ENCODE data around the gene RNASEH1. TPM values are rescaled to one million over a fixed set of nuclear protein-coding genes. Genes with fewer than 3 reads are reported as not detected.

RNASEH1 gene
- total and polyA plus RNA-seq, 2 of the 13 experiments (the other 11 are each of a cell fraction or from before 2014, with no cell fraction given) = 14.5 to 57.4 TPM

DNA sequence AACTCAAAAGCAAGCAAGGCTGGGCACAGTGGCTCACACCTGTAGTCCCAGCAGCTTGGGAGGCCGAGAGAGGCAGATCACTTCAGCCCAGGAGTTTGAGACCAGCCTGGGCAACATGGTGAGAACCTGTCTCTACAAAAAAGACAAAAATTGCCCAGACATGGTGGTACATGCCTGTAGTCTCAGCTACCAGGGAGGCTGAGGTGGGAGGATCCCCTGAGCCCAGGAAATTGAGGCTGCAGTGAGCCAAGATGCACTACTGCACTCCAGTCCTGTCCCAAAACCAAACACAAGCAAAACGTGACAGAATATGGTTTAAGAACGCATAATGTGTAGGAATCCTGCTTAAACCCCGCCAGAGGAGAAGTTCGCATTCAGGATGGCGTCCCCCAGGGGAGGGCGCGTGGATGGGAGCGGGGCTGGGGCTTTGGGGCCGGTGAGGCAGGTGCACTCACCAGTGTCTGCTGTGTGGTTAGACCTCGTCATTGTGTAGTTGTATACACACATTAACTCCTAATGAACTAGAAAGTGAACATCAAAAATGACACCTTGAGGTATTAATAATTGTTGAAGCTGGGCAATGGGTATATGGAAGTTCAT, 42.2 kb upstream of the RNASEH1 start:
- Histone ChIP-seq H3K4me1 (ENCODE audit: insufficient read depth, low read length) (peaks cover 64% of the 10 kb centered on the region), H3K9ac (ENCODE audit: insufficient read depth, low read depth, low read length) (no peak overlapping the region), H3K36me3 (replicated peaks in 1 of 2; ENCODE audit: control insufficient read depth in 1 of 2, insufficient read depth in 2 of 2, low read length in 2 of 2) (no peaks in the 10 kb centered on the region), H3K9me3 (ENCODE audit: low read length) (no peaks in the 10 kb centered on the region), H3K4me3 (replicated peaks in 1 of 3; ENCODE audit: insufficient read depth in 1 of 3, low read depth in 2 of 3, low read length in 3 of 3) (no peak overlapping the region), H3K27me3 (ENCODE audit: control insufficient read depth in 1 of 2, insufficient read depth in 2 of 2, low read length in 2 of 2) (no peaks in the 10 kb centered on the region; a peak in 1 of 5 replicates), H2AFZ (ENCODE audit: low read length) (no peak overlapping the region), H3K4me2 (ENCODE audit: low read depth, low read length) (no peak overlapping the region), H3K27ac (ENCODE audit: extremely low read length, insufficient read depth, low read length) (no peak overlapping the region), H3K79me2 (ENCODE audit: insufficient read depth, low read length) (no peaks in the 10 kb centered on the region), H4K20me1 (ENCODE audit: insufficient read depth, low read length) (no peaks in the 10 kb centered on the region)
- no peak for DNase-seq (ENCODE audit: low spot score)
- no TSS peak for BruUV-seq (replicated peaks)
- TF ChIP-seq ZNF629 (CRISPR knock-in tag; conservative IDR thresholded peaks at IDR 0.05) (0 out of 2 replicates have a peak, but pooled peaks have one; percentile 12), SP5 (CRISPR knock-in tag; IDR thresholded peaks at IDR 0.05; ENCODE audit: borderline replicate concordance, low read depth) (no peak), ZNF451 (CRISPR knock-in tag; IDR thresholded peaks at IDR 0.05) (no peak)
- TF ChIP-seq, protein P1, sequence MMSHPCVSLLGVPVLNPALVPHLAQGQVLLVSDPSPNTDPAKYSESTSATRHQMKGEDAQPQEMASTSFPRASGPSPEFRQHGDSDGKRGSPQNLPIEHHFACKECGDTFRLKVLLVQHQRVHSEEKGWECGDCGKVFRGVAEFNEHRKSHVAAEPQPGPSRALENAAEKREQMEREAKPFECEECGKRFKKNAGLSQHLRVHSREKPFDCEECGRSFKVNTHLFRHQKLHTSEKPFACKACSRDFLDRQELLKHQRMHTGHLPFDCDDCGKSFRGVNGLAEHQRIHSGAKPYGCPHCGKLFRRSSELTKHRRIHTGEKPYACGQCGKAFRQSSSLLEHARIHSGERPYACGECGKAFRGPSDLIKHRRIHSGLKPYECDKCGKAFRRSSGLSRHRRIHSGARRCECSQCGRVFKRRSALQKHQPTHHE (CRISPR knock-in tag; IDR thresholded peaks at IDR 0.05; ENCODE audit: borderline replicate concordance) = no peak
- TF ChIP-seq, protein P2, sequence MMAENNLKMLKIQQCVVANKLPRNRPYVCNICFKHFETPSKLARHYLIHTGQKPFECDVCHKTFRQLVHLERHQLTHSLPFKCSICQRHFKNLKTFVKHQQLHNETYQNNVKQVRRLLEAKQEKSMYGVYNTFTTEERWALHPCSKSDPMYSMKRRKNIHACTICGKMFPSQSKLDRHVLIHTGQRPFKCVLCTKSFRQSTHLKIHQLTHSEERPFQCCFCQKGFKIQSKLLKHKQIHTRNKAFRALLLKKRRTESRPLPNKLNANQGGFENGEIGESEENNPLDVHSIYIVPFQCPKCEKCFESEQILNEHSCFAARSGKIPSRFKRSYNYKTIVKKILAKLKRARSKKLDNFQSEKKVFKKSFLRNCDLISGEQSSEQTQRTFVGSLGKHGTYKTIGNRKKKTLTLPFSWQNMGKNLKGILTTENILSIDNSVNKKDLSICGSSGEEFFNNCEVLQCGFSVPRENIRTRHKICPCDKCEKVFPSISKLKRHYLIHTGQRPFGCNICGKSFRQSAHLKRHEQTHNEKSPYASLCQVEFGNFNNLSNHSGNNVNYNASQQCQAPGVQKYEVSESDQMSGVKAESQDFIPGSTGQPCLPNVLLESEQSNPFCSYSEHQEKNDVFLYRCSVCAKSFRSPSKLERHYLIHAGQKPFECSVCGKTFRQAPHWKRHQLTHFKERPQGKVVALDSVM (CRISPR knock-in tag; IDR thresholded peaks at IDR 0.05) = peak; percentile 74
- no peak for ATAC-seq
- ChIA-PET POLR2A (interaction anchor here (1.8 to 2.0 kb wide), 2 partner anchors 17 to 82 kb away, joined by 5 to 7 read pairs; no protein-coding TSS in a partner anchor), CTCF (ENCODE audit: low intra/inter-chr PET ratio, low total read pairs) (no interaction called here)
- FAIRE-seq = no peak
- intact Hi-C loops (cut with micrococcal nuclease; ENCODE audit: unreplicated experiment) = no loop called here
- in situ Hi-C loops (cut with HindIII; ENCODE audit: extremely low pct_ligation_motif_present, low pct_unique_long_range_greater_than_20kb) = no loop called here
- WGBS (ENCODE audit: low lambda C conversion rate) = 70% methylated on average over 11 of the region's 11 CpGs

Data from HepG2 (cell line).